Ishikawa (cell line): ENCODE data around the gene SYTL3.

Source experiments
- CEBPB ChIP-seq: IDR thresholded peaks from 2 replicates; pipeline ENCODE4 v1.6.1; 2012
- CREB1 ChIP-seq: IDR thresholded peaks from 2 replicates; pipeline ENCODE4 v1.6.1; 2012; ENCODE audit warnings: low read depth
- EGR1 ChIP-seq: IDR thresholded peaks from 2 replicates; pipeline ENCODE4 v1.6.1; 2012
- EP300 ChIP-seq: IDR thresholded peaks from 2 replicates; pipeline ENCODE4 v1.6.1; 2012; ENCODE audit warnings: borderline replicate concordance
- FOXM1 ChIP-seq: IDR thresholded peaks from 2 replicates; pipeline ENCODE4 v1.6.1; 2012; ENCODE audit warnings: low read depth, borderline replicate concordance
- MAX ChIP-seq: IDR thresholded peaks from 2 replicates; pipeline ENCODE4 v1.6.1; 2012
- NFIC ChIP-seq: IDR thresholded peaks from 2 replicates; pipeline ENCODE4 v1.6.1; 2012
- RAD21 ChIP-seq: IDR thresholded peaks from 2 replicates; pipeline ENCODE4 v1.6.1; 2012; ENCODE audit warnings: low read depth
- REST ChIP-seq: IDR thresholded peaks from 2 replicates; pipeline ENCODE4 v1.6.1; 2012; ENCODE audit warnings: low read depth, mild to moderate bottlenecking
- TAF1 ChIP-seq: IDR thresholded peaks from 2 replicates; pipeline ENCODE4 v1.6.1; 2012; ENCODE audit warnings: low read depth, mild to moderate bottlenecking
- TCF12 ChIP-seq: IDR thresholded peaks from 2 replicates; pipeline ENCODE4 v1.6.1; 2012; ENCODE audit warnings: low read depth
- TEAD4 ChIP-seq: IDR thresholded peaks from 2 replicates; pipeline ENCODE4 v1.6.1; 2012
- USF1 ChIP-seq: IDR thresholded peaks from 2 replicates; pipeline ENCODE4 v1.6.1; 2012
- YY1 ChIP-seq: IDR thresholded peaks from 2 replicates; pipeline ENCODE4 v1.6.1; 2012; ENCODE audit warnings: low read depth
- ZBTB7A ChIP-seq: IDR thresholded peaks from 2 replicates; pipeline ENCODE4 v1.6.1; 2012; ENCODE audit warnings: low read depth

Gene SYTL3

GRCh38 chr6:158631678-158632537 is 17.9 kb upstream of the SYTL3 start:
- TF ChIP-seq MAX (no peak), RAD21 (no peak), USF1 (no peak), YY1 (no peak), FOXM1 (no peak), EP300 (no peak), CEBPB (no peak), REST (no peak), TCF12 (no peak)

GRCh38 chr6:158633127-158633526 is 16.7 kb upstream of the SYTL3 start:
- TF ChIP-seq TEAD4 (no peak), NFIC (no peak), CREB1 (no peak), REST (no peak), EGR1 (no peak), EP300 (no peak), TAF1 (no peak), FOXM1 (no peak), MAX (no peak), TCF12 (no peak)

GRCh38 chr6:158634695-158635426 is 15.0 kb upstream of the SYTL3 start:
- TF ChIP-seq REST, result no peak
- TF ChIP-seq CEBPB, result no peak
- no peak for TF ChIP-seq USF1
- no peak for TF ChIP-seq TCF12
- no peak for TF ChIP-seq TEAD4
- no peak for TF ChIP-seq CREB1
- TF ChIP-seq EGR1, result no peak
- no peak for TF ChIP-seq MAX
- no peak for TF ChIP-seq NFIC
- TF ChIP-seq YY1, result no peak
- no peak for TF ChIP-seq TAF1
- no peak for TF ChIP-seq RAD21
- no peak for TF ChIP-seq FOXM1
- TF ChIP-seq EP300, result no peak
- TF ChIP-seq ZBTB7A, result no peak
